OCI-LY3 (cell line): Measurements from ENCODE around the gene NPC1L1.
A peak's percentile ranks its signal among the peaks of the same experiment; 100 is the strongest.

Source experiments
- EZH2phosphoT487 ChIP-seq: fragments of 200-600 bp; shearing (Covaris generic); IDR thresholded peaks from 2 replicates; pipeline ENCODE4 v1.6.1; 2018; ENCODE audit warnings: antibody characterized with exemption, mixed run types, low read depth
- TF ChIP-seq, protein P1 (sequence below): fragments of 200-600, 300-600 bp; sonication (generic); IDR thresholded peaks from 2 replicates; pipeline ENCODE4 v1.5.1; 2014; ENCODE audit warnings: antibody characterized with exemption, low read length, low read depth

DNA sequence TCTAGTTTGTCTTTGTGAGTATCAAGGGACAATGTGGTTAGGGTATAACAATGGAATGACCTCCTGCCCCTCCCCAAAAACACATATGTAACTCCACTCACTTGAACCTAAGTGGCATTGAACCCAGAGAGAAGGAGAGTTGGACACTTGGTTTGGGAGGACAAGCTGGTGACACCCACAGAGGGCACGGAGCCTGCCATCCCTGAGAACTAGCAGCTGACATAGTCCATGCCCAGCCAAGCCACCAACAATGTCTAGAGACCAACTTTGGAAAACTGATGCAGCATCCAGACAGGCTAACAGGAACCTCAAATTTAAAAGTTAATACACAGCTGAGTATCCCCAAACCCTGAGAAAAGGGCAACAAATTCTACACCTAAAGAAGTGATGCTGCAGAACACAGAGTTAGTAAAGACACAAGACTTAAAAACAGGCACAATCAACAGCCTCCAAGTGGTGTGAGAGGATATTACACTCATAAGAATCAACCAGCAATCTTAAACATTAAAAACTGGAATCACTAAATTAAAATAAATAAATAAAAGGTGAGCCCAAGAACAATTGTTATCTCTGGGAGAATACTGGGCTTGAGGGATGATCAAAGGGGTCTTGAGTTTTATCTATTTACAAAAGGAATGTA, 77.8 kb downstream of the NPC1L1 start:
- TF ChIP-seq, protein P1, sequence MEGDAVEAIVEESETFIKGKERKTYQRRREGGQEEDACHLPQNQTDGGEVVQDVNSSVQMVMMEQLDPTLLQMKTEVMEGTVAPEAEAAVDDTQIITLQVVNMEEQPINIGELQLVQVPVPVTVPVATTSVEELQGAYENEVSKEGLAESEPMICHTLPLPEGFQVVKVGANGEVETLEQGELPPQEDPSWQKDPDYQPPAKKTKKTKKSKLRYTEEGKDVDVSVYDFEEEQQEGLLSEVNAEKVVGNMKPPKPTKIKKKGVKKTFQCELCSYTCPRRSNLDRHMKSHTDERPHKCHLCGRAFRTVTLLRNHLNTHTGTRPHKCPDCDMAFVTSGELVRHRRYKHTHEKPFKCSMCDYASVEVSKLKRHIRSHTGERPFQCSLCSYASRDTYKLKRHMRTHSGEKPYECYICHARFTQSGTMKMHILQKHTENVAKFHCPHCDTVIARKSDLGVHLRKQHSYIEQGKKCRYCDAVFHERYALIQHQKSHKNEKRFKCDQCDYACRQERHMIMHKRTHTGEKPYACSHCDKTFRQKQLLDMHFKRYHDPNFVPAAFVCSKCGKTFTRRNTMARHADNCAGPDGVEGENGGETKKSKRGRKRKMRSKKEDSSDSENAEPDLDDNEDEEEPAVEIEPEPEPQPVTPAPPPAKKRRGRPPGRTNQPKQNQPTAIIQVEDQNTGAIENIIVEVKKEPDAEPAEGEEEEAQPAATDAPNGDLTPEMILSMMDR = 0 out of 2 replicates have a peak, but pooled peaks have one; percentile 21
- no peak for TF ChIP-seq EZH2phosphoT487
